GM19240 (cell line): Measurements from ENCODE around the gene GFER.
"Not testable (repeated sequence)": the region's sequence is repeated elsewhere in the genome, so short reads cannot be mapped to it uniquely, and the experiment has no call there.

Source experiments
- DNase-seq: peaks from one replicate; pipeline ENCODE4 v3.0.0; 2011; ENCODE audit warnings: low spot score; ENCODE audit not compliant: insufficient read length

The GFER gene

DNA sequence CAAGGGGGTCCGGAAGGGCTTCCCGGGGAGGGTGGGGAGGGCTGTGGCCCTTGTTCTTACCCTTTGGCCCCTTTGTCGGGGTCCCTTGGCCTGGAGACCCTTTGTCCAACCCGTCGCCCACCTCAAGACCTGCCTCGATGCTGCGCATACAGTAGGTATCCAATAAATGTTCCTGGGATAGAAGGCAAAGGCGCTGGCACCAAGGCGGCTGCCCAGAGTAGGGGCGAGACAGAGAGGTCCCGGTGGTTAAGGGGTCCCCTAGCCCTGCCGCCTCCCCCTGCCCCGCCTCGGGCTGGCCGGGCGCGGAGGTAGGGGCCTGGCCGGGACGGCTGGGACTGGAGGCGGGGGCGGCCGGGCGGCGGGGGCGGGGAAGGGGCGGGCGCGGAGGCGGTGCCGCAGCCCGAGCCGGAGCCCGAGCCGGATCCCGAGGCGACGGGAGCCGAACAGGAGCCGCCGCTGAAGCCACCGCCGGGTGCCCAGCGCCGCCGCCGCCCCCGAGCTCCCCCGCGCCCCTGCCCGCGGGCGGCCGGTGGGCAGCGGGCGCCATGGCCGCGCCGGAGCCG is 42.5 kb downstream of the GFER start, which contains the start of gene NHERF2:
Gene NHERF2 (plus strand): TSS at position 442 of the 563 bp plus-strand sequence. CDS start 104 bp downstream, at position 546.
- DNase-seq, result no peak

DNA sequence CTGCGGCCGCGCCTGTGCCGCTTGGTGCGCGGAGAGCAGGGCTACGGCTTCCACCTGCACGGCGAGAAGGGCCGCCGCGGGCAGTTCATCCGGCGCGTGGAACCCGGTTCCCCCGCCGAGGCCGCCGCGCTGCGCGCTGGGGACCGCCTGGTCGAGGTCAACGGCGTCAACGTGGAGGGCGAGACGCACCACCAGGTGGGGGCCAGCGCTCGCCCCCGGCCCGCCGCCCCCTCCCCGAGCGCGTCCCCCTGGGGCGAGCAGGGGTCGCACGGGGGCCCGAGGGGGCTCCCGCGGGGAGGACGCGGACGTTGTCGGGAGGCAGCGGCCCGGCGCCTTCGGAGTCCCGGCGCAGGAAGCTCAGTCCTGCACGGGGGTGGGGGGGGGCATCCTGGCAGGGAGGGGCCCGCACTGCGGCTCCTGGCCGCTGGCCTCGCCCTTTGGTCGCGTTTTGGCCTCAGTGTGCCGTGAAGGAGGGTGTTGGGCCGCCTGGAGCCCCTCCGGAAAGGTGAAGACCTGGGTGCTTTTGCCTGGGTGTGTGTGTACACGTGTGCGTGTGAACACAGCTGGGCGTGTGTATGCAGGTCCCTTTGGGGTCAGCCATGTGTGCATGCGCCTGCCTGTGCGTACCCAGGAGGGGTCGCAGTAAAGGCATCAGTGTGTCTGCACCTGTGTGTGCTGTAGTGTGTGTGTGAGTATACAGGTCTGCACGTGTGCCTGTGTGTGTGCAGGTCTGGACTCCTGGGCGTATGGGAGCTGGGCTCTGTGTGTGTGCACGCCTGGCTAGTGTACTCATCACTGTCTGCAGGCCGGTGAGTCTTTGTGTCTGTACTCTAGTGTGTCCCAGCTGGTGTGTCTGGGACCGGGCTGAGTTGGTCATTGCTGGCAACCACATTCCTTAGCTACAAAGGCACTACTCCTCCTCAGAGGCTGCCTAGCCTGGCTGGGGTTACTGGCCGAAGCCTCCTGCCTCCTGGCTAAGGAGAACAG is 43.3 kb downstream of the GFER start:
- no peak for DNase-seq

DNA sequence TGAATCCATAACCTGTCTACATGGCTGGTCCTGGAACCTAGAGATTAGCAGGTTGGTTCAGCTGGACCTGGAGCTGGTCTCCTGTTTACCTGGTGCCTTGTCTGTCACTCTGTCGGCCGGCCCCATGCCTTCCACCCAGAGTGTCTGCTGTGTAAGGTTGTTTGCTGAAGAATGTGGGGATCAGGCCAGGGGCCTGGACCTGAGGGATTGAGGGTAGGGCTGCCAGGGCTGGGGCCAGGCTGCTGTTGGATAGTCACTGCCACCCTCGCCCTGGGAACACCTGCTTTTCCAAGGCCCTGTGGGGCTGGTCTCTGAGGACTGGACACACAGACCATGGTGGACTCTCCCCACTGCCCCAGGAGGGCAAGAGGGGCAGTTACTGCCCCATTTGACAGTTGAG is 44.2 kb downstream of the GFER start:
- DNase-seq, result no peak

DNA sequence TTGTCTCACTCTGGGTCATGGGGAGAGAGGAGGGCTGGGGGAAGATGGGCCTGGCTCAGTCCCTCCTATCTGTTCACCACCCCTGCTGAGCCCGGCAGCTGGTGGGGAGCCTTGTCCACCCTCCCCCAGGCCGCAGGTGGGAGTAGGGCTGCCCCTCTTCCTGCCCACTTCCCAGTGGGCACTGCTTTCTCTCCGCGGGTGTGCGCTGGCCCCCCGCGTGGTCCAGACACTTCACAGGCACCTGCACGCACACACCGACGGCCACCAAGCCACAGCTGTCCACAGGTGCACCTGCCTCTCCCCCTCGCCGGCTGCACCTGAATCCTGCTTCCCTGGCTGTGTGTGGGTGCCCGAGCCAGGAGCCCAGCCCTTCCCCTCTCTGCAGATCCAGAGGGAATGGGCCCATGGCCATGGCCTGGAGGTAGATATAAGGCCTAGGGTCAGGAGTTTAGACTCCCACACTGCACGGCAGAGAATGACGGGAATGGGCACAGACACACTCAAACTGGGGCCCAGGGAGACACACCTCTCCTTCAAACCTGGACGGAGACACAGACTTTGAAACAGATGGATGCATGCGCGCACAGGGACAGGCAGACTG is 44.7 kb downstream of the GFER start:
- DNase-seq, result no peak

DNA sequence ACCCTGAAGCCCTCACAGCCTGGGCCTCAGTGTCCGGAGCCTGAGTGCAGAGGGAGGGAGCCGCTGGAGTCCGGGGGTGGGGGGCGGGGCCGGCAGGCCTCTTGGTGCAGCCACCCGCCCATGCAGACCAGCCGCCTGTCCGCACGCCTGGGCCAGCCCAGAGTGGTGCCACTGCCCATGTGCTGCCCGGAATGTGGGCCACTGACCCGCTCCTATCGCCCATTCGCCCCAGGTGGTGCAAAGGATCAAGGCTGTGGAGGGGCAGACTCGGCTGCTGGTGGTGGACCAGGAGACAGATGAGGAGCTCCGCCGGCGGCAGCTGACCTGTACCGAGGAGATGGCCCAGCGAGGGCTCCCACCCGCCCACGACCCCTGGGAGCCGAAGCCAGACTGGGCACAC is 45.4 kb downstream of the GFER start:
- DNase-seq, result no peak

DNA sequence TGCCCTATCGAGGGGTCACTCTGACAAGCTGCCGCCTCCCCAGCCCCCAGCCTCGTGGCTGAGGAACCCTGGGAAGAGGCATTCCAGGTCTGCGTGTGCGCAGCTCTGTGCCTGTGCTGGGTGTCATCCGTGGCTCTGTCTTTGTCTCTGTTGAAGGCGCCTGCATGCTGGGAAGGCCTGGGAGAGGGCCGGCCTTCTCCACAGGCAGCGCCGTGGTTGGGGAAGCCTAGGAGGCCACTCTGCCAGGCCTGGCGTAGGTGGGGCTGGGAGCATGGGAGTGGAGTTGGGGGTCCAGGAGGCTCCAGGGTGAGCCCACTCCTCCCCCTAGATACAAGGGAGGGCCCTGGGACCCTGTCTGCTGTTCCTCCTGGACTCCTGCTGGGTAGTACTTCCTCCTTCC is 46.0 kb downstream of the GFER start:
- no peak for DNase-seq

DNA sequence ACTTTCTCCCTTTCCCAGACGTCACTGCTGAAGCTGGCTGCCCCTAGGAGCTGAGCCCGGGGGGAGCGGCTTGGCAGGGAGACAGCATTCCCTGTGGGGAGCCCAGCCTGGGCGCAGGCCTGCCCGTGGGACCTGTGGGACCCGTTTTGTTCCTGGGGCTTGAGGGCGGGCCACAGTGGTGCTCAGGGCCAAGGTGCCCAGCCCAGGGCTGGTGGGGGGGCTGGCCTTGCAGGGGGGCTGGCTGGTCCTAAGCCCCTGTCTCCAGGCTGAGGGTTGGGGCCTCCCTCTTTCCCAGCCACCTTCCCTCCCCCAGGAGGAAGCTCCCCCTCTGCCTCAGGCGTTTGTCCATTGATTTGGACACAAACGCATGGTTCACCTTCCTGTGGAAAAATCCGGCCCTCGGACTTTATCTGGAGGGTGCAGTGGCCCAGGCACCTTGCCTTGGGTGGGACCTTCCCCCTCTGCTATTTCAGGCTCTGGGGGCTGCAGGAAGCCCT is 47.1 kb downstream of the GFER start:
- DNase-seq, result no peak

DNA sequence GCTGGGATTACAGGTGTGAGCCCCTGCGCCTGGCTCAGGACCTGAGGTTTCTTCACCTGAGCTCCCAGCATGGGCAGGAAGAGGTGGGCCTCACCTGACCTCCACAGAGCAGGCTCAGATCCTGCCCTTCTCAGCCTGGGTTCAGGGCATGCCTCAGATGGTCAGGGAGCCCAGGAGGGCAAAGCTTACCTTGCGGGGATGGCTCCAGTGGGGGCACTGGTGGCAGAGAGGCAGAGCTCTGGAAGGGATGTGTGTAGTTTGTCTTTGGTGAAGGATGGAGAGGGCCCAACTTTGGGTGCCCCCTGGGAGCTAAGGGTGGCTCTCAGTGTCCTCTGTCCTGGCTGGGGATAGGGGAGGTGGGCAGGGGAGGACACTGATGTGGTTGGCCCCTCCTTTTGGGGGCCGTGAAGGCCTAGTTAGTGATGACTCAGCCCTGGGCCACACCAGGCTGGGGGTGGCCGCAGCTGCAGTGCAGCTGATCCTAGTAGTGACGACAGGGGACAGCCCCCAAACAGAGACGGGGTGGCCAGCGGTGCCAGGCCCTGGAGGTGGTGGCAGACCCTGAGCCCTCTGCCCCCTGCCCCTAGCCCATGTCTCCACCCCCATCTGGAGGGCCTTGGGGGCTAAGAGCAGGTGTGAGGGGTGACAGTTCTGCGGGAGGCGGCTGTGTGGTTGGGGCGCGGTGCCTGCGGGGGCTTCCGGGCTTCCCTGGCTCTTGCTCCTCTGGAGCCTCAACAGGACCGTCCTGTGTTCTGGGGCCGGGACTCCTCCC is 48.5 kb downstream of the GFER start:
- DNase-seq, result no peak

DNA sequence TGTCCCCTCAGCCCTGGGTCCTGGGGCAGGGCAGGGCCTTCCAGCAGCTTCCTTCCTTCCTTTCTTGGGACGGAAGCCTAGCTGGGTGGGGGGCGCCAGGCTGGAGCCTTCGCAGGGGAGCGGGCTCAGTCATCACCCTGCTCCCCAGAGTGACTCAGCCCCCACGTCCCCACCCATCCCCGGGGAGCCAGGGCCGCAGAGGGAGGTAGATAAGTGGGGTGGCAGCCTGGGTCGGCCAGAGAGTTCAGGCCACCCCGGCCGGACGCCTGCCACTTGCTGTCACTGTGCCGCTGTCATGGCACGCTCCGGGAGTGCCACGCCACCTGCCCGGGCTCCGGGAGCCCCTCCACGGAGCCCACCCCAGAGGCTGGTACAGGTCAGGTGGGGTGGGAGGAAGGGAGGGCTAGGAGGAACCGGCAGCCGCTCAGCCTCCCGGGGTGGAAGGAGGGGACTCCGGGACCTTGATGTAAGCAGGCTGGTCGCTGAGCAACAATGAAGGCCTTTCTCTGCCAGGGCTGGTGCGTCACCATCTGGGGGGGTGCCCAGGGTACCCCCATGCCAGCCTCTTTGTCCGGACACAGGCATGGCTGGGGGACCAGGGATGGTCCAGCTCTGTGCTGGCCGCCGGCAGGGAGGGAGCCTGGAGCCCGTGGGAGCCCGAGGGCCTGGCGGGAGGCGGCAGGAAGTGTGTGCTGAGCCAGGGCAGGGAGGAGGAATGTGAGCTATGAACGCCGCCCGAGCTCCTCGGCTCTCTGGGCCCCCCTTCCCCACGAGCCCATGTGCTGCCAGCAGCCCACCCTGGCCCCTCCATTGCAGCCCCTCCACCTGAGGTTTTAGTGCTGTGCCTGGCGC is 49.3 kb downstream of the GFER start:
- no peak for DNase-seq

DNA sequence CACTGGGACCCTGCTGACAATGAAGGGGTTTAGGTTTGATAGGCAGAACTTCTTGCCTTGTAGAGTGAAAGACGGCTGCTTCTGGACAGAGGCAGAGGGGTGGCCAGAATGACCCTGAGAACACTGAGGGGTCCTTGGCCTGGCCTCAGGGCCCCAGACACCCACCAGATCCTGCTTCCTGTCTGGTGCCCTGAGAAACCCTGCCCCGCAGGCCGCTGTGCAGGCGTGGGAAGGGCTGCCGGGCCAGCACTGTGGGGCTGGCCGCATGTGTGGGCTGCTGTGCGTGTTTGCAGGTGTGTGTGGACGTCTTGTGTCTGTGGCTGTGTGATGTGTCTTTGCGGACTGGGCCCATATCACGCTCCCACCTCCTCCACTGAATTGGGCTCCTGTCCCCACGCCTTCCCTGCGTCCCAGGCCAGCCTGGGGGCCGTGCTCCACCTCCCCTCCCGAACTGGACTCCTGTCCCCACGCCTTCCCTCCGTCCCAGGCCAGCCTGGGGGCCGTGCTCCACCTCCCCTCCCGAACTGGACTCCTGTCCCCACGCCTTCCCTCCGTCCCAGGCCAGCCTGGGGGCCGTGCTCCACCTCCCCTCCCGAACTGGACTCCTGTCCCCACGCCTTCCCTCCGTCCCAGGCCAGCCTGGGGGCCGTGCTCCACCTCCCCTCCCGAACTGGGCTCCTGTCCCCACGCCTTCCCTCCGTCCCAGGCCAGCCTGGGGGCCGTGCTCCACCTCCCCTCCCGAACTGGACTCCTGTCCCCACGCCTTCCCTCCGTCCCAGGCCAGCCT is 50.1 kb downstream of the GFER start:
- DNase-seq, result not testable (repeated sequence)

DNA sequence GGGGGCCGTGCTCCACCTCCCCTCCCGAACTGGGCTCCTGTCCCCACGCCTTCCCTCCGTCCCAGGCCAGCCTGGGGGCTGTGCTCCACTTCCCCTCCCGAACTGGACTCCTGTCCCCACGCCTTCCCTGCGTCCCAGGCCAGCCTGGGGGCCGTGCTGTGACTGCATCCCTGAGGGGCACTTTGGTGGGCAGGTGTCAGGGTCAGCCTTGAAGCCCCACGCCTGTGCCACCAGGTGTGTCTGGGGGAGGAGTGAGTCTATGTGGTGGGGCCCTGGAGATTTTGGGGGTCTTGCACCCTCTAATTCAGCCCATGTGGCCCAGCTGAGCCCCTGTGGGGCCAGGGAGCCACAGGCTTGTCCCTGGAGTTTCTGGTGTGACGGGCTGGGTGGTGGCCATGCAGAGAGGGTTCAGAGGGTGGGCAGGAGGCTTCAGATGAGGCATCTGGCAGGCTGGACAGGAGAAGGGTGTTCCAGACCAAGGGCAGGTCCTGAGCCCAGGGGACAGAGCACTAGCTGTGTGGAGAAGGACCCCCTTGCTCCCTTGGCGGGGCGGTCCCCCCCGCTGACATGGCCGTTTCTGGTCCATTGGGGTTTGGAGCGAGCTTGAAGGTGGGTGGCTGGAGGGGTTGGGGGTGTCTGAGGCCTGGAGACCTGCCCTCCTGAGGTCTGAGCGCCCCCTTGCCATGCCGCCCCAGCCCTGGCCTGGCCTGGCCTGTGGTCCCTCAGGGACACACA is 50.9 kb downstream of the GFER start:
- no peak for DNase-seq

DNA sequence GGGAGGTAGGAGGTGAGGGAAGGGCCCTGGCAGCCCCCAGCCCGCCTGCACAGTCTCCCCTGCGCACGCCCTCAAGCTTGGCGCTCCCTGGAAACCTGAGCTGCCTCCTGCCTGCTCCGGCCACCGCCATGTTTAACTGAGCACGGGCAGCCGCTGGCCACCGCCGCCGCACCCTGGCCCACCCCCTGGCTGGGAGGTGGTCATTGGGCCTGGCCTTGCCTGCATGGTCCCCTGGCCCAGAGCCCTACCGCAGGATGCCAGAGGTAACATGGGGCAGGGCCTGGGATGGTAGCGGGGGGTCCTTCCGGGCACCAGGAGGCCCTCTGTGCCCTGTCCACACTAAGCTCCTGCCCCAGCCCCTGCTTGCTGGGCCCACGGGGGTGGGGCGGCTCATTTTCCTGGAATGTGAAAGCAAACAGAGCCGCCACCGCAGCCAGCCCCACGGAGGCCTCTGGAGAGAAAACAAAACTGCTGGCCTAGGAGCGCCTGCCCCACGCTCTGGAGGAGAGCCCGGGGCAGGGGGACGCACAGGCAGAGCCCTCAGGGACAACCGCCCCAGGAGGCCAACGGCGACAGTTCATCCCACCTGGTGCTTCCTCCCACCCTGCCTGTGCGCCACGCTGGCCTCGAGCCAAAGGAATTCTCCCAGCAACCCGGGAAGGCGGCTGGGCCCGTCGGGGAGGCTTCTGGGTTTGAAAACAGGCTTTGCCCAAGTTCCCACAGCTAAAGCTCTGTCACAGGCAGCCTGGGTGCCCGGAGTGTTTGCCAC is 51.6 kb downstream of the GFER start:
- DNase-seq, result no peak

DNA sequence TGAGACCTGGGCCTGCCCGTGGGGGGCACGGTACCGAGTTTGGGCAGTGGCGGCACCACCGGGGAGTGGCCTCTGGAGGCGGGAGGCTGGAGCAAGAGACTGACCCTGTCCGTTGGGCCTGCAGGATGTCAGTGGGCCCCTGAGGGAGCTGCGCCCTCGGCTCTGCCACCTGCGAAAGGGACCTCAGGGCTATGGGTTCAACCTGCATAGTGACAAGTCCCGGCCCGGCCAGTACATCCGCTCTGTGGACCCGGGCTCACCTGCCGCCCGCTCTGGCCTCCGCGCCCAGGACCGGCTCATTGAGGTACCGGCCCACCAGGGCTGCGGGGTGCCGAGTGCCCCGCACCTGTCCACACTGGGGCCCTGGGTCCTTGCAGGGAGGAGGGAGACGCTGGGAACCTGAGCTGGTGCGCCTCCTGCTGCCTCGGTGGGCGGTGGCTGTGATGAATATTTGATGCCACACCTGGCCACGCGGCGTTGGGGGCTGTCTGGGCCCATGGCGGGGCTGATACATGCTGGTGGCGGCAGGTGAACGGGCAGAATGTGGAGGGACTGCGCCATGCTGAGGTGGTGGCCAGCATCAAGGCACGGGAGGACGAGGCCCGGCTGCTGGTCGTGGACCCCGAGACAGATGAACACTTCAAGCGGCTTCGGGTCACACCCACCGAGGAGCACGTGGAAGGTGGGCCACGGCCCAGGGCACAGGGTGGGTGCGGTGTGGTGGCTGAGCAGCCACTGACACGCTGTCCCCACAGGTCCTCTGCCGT is 52.4 kb downstream of the GFER start:
- no peak for DNase-seq

DNA sequence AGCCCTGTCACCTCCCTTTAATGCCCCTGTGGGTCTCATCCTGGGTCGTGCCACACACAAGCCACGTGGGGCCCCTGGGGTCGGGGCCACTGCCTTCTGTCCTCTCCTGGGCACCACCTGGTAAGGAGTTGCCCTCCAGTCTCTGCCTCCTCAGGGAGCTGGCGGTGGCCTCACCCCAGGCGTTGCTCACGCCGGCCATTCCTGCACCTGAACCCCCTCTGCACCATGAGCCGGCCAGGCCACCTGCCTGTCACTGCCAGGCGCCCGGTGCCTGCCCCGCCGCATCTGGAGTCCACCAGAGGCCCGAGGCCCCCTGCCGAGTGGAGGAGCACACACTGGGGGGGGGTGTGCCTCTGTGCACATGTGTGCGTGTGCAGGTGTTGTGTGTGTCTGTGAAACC is 53.1 kb downstream of the GFER start:
- DNase-seq, result no peak
